Measurements from ENCODE around the gene FOXI2.

FOXI2 gene

GRCh38 chr10:127736915-127737562 lies at the start of gene FOXI2:
TSS of gene FOXI2 (plus strand) at chr10:127737185. CDS start at chr10:127737274, 89 bp downstream.
- no peak for DNase-seq (ENCODE audit: low read depth in 1 of 2, low spot score in 1 of 2)

- DNase-seq (ENCODE audit: low read depth in 1 of 2, low spot score in 1 of 2), result no peak
Measured at GRCh38 chr10:127687548-127687947, 49.4 kb upstream of the FOXI2 start.

- DNase-seq (ENCODE audit: low read depth in 1 of 2, low spot score in 1 of 2), result no peak
Measured at GRCh38 chr10:127690176-127690835, 46.7 kb upstream of the FOXI2 start.

GRCh38 chr10:127694580-127695193 lies 42.3 kb upstream of the FOXI2 start:
- DNase-seq (ENCODE audit: low read depth in 1 of 2, low spot score in 1 of 2), result no peak

GRCh38 chr10:127695431-127695830 lies 41.6 kb upstream of the FOXI2 start:
- no peak for DNase-seq (ENCODE audit: low read depth in 1 of 2, low spot score in 1 of 2)

- DNase-seq (ENCODE audit: low read depth in 1 of 2, low spot score in 1 of 2), result no peak
Measured at GRCh38 chr10:127698886-127699285, 38.1 kb upstream of the FOXI2 start.

GRCh38 chr10:127699311-127699710 lies 37.7 kb upstream of the FOXI2 start:
- DNase-seq (ENCODE audit: low read depth in 1 of 2, low spot score in 1 of 2), result no peak

- DNase-seq (ENCODE audit: low read depth in 1 of 2, low spot score in 1 of 2), result no peak
Measured at GRCh38 chr10:127702271-127702670, 34.7 kb upstream of the FOXI2 start.

GRCh38 chr10:127715249-127715648 lies 21.7 kb upstream of the FOXI2 start:
- DNase-seq (ENCODE audit: low read depth in 1 of 2, low spot score in 1 of 2), result no peak

GRCh38 chr10:127715782-127716378 lies 21.1 kb upstream of the FOXI2 start:
- no peak for DNase-seq (ENCODE audit: low read depth in 1 of 2, low spot score in 1 of 2)

- DNase-seq (ENCODE audit: low read depth in 1 of 2, low spot score in 1 of 2), result no peak
Measured at GRCh38 chr10:127720142-127720541, 16.8 kb upstream of the FOXI2 start.

GRCh38 chr10:127720903-127721302 lies 16.1 kb upstream of the FOXI2 start:
- no peak for DNase-seq (ENCODE audit: low read depth in 1 of 2, low spot score in 1 of 2)

- no peak for DNase-seq (ENCODE audit: low read depth in 1 of 2, low spot score in 1 of 2)
Measured at GRCh38 chr10:127734753-127735152, 2.2 kb upstream of the FOXI2 start.

- DNase-seq (ENCODE audit: low read depth in 1 of 2, low spot score in 1 of 2), result no peak
Measured at GRCh38 chr10:127735156-127735555, 1.8 kb upstream of the FOXI2 start.

GRCh38 chr10:127735723-127736221 lies 1.2 kb upstream of the FOXI2 start:
- DNase-seq (ENCODE audit: low read depth in 1 of 2, low spot score in 1 of 2), result no peak

GRCh38 chr10:127736222-127736914 lies 617 bp upstream of the FOXI2 start:
- no peak for DNase-seq (ENCODE audit: low read depth in 1 of 2, low spot score in 1 of 2)

- DNase-seq (ENCODE audit: low read depth in 1 of 2, low spot score in 1 of 2), result no peak
Measured at GRCh38 chr10:127737563-127738511, 852 bp downstream of the FOXI2 start.

GRCh38 chr10:127738512-127739424 lies 1.8 kb downstream of the FOXI2 start:
- no peak for DNase-seq (ENCODE audit: low read depth in 1 of 2, low spot score in 1 of 2)

GRCh38 chr10:127739908-127740307 lies 2.9 kb downstream of the FOXI2 start:
- no peak for DNase-seq (ENCODE audit: low read depth in 1 of 2, low spot score in 1 of 2)
